Measurements from ENCODE around the gene IQSEC1. TPM values are rescaled to one million over a fixed set of nuclear protein-coding genes. Genes with fewer than 3 reads are reported as not detected.

The IQSEC1 gene
- total and polyA plus RNA-seq, 10 of the 15 experiments (the other 5 are each of a cell fraction or from before 2014, with no cell fraction given), result 0.92 to 55.2 (median 8.5) TPM

DNA sequence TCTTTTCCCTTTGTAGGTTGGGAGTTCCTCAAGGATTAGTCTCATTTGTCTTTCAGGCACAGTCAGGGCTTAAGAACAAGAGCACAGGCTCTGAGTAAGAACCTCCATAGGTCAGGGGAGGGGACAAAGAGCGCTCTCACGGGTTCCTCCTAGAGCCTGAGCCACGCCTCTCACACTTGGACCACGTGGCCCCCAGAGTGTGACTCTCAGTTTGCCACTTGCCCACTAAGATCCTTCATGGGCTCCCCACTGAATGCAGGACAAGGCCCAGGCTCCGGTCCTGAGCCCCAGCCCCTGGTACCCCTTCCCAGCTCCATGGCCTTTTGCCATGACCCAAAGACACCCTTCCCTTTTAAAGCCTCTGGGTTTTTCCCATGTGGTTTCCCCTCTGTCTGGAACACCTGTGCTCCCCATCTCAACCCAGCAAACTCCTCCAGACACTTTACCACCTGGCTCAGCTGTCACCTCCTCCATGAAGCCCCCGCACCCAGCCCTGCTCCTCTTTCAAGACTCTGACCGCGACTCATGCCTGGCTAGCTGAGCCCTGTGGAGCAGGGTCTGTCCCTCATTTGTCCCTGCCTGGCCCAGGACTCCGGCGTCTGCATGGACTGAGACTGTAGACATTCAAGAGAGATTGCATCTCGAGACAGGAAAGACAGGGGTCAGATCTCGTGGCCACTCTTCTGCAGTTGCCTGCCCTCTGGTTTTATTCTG lies 32.7 kb downstream of the IQSEC1 start (continued):
- TF ChIP-seq, protein P1, sequence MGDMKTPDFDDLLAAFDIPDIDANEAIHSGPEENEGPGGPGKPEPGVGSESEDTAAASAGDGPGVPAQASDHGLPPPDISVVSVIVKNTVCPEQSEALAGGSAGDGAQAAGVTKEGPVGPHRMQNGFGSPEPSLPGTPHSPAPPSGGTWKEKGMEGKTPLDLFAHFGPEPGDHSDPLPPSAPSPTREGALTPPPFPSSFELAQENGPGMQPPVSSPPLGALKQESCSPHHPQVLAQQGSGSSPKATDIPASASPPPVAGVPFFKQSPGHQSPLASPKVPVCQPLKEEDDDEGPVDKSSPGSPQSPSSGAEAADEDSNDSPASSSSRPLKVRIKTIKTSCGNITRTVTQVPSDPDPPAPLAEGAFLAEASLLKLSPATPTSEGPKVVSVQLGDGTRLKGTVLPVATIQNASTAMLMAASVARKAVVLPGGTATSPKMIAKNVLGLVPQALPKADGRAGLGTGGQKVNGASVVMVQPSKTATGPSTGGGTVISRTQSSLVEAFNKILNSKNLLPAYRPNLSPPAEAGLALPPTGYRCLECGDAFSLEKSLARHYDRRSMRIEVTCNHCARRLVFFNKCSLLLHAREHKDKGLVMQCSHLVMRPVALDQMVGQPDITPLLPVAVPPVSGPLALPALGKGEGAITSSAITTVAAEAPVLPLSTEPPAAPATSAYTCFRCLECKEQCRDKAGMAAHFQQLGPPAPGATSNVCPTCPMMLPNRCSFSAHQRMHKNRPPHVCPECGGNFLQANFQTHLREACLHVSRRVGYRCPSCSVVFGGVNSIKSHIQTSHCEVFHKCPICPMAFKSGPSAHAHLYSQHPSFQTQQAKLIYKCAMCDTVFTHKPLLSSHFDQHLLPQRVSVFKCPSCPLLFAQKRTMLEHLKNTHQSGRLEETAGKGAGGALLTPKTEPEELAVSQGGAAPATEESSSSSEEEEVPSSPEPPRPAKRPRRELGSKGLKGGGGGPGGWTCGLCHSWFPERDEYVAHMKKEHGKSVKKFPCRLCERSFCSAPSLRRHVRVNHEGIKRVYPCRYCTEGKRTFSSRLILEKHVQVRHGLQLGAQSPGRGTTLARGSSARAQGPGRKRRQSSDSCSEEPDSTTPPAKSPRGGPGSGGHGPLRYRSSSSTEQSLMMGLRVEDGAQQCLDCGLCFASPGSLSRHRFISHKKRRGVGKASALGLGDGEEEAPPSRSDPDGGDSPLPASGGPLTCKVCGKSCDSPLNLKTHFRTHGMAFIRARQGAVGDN (IDR thresholded peaks at IDR 0.05), result peak; percentile 88
- TF ChIP-seq HCFC1 (IDR thresholded peaks at IDR 0.05; ENCODE audit: low read length) (no peak), SPI1 (IDR thresholded peaks at IDR 0.05; ENCODE audit: borderline replicate concordance, insufficient read depth, low read depth, low read length) (no peak), EED (IDR thresholded peaks at IDR 0.05; ENCODE audit: low read depth) (peak; percentile 55; the same call in 1 of the 2 replicates), SMAD1 (IDR thresholded peaks at IDR 0.05; ENCODE audit: low read depth, partially characterized antibody) (no peak), SMARCA5 (IDR thresholded peaks at IDR 0.05) (no peak), RUNX3 (IDR thresholded peaks at IDR 0.05; ENCODE audit: low read length) (peak; percentile 81), SREBF1 (IDR thresholded peaks at IDR 0.05; ENCODE audit: low read length) (no peak), TCF12 (IDR thresholded peaks at IDR 0.05; ENCODE audit: low read depth, low read length) (peak; percentile 81), IKZF2 (IDR thresholded peaks at IDR 0.05) (peak; percentile 49 to 53; a peak in 2 of 4 replicates), KAT2A (conservative IDR thresholded peaks at IDR 0.05; ENCODE audit: control insufficient read depth, low read depth, low read length) (no peak), ZNF207 (IDR thresholded peaks at IDR 0.05; ENCODE audit: borderline replicate concordance) (peak; percentile 30; the same call in 1 of the 2 replicates), NFYB (IDR thresholded peaks at IDR 0.05; ENCODE audit: insufficient read depth, low read depth, low read length) (no peak), HDGF (IDR thresholded peaks at IDR 0.05) (peak; percentile 80; the same call in 1 of the 2 replicates)
- TF ChIP-seq, protein P2, sequence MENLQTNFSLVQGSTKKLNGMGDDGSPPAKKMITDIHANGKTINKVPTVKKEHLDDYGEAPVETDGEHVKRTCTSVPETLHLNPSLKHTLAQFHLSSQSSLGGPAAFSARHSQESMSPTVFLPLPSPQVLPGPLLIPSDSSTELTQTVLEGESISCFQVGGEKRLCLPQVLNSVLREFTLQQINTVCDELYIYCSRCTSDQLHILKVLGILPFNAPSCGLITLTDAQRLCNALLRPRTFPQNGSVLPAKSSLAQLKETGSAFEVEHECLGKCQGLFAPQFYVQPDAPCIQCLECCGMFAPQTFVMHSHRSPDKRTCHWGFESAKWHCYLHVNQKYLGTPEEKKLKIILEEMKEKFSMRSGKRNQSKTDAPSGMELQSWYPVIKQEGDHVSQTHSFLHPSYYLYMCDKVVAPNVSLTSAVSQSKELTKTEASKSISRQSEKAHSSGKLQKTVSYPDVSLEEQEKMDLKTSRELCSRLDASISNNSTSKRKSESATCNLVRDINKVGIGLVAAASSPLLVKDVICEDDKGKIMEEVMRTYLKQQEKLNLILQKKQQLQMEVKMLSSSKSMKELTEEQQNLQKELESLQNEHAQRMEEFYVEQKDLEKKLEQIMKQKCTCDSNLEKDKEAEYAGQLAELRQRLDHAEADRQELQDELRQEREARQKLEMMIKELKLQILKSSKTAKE (IDR thresholded peaks at IDR 0.05; ENCODE audit: low read depth, poor library complexity, severe bottlenecking), result peak; percentile 34

All from GM12878 (cell line).